Esophagus squamous epithelium (tissue), 4 donors: ENCODE results near the gene ZNF543.
A peak's percentile ranks its signal among the peaks of the same experiment; 100 is the strongest.

Experiments
- POLR2A ChIP-seq, 4 donors: fragments of 450-650 bp; IDR thresholded peaks; one replicate each; pipeline ENCODE4 v1.6.1; 2017; ENCODE audit warnings: antibody characterized with exemption in 4 of 4, mild to moderate bottlenecking in 4 of 4, moderate library complexity in 3 of 4
- TF ChIP-seq, protein P1 (sequence below), 6 experiments: fragments of 450-650 bp in 4 of 6; fragments of 200-600 bp in 2 of 6; sonication (generic) in 2 of 6; IDR thresholded peaks; one replicate each; pipeline ENCODE4 v1.5.1; 2016 to 2019; ENCODE audit warnings: antibody characterized with exemption in 6 of 6, mild to moderate bottlenecking in 4 of 6, moderate library complexity in 4 of 6

DNA sequence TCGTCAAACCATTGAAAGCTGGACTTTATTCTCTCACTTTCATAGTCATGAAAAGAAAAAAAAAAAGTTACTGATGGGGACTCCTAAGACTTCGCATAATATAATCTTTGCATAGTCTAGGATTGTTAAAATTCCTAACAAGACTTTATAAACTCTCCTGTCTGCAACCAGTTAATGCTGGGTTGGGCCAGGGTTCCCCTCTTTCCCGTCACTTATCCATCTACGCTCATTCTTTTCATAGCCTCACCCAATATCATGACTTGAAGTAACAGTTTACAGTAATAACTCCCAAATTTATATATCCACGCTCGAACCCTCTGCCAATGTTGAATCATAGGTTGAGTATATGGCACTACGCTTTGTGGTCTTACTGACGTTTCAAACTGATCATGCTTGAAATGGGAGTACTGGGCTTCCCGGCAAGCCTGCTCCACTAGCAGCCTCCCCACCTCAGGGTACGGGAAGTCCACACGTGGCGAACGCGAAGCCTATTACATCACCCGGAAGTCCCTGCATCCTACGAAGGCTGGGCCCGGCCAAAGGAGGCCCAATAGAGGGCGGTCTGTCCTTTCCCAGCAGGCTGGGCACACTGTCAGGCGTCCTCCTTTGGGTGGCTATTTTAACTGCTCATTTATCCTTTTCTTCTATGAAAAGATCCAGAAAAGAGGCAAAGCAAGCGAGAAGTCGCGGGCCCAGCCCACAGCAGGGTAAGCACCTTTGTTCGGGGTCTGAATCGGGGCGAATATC, 40.7 kb upstream of the ZNF543 start:
- peak in 2 of 4 donors; percentile 30 to 33 for TF ChIP-seq POLR2A (IDR thresholded peaks at IDR 0.05)
- TF ChIP-seq, protein P1, sequence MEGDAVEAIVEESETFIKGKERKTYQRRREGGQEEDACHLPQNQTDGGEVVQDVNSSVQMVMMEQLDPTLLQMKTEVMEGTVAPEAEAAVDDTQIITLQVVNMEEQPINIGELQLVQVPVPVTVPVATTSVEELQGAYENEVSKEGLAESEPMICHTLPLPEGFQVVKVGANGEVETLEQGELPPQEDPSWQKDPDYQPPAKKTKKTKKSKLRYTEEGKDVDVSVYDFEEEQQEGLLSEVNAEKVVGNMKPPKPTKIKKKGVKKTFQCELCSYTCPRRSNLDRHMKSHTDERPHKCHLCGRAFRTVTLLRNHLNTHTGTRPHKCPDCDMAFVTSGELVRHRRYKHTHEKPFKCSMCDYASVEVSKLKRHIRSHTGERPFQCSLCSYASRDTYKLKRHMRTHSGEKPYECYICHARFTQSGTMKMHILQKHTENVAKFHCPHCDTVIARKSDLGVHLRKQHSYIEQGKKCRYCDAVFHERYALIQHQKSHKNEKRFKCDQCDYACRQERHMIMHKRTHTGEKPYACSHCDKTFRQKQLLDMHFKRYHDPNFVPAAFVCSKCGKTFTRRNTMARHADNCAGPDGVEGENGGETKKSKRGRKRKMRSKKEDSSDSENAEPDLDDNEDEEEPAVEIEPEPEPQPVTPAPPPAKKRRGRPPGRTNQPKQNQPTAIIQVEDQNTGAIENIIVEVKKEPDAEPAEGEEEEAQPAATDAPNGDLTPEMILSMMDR (IDR thresholded peaks at IDR 0.05), result peak in 4 of 6 experiments; percentile 19 to 49 (median 40)
